ENCODE results near the gene TPRN.

Gene TPRN

DNA sequence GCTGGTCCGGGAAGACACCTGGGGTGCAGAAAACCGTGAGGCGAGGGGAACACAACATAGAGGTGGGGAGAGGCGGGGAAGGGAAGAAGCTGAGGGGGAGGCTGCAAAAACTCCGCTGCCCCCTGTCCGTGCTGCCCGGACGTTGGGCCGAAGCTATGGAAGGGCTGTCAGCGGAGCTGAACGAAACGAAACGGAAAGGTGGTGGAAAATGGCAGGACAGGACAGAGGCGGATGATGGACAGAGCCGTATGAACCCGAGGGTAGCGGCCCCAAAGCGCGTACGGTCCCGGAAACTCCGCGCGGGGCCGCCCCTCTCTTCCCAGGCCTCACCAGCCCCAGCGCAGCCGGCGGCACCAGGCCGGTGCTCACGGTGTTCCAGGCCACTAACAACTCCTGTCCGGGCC lies 12.5 kb downstream of the TPRN start:
- TF ChIP-seq TAF1 (IDR thresholded peaks at IDR 0.05; ENCODE audit: borderline replicate concordance, insufficient read depth, low read length) (no peak), FOXP2 (optimal IDR thresholded peaks at IDR 0.05; ENCODE audit: borderline replicate concordance, extremely low read depth, extremely low read length, insufficient read depth) (no peak), SIN3A (IDR thresholded peaks at IDR 0.05; ENCODE audit: borderline replicate concordance, insufficient read depth, low read length) (no peak), POLR2AphosphoS5 (IDR thresholded peaks at IDR 0.05; ENCODE audit: low read depth, low read length) (no peak)
- TF ChIP-seq, protein P1, sequence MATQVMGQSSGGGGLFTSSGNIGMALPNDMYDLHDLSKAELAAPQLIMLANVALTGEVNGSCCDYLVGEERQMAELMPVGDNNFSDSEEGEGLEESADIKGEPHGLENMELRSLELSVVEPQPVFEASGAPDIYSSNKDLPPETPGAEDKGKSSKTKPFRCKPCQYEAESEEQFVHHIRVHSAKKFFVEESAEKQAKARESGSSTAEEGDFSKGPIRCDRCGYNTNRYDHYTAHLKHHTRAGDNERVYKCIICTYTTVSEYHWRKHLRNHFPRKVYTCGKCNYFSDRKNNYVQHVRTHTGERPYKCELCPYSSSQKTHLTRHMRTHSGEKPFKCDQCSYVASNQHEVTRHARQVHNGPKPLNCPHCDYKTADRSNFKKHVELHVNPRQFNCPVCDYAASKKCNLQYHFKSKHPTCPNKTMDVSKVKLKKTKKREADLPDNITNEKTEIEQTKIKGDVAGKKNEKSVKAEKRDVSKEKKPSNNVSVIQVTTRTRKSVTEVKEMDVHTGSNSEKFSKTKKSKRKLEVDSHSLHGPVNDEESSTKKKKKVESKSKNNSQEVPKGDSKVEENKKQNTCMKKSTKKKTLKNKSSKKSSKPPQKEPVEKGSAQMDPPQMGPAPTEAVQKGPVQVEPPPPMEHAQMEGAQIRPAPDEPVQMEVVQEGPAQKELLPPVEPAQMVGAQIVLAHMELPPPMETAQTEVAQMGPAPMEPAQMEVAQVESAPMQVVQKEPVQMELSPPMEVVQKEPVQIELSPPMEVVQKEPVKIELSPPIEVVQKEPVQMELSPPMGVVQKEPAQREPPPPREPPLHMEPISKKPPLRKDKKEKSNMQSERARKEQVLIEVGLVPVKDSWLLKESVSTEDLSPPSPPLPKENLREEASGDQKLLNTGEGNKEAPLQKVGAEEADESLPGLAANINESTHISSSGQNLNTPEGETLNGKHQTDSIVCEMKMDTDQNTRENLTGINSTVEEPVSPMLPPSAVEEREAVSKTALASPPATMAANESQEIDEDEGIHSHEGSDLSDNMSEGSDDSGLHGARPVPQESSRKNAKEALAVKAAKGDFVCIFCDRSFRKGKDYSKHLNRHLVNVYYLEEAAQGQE (IDR thresholded peaks at IDR 0.05; ENCODE audit: insufficient read depth in 1 of 2, low read depth in 2 of 2, low read length in 2 of 2): no peak

DNA sequence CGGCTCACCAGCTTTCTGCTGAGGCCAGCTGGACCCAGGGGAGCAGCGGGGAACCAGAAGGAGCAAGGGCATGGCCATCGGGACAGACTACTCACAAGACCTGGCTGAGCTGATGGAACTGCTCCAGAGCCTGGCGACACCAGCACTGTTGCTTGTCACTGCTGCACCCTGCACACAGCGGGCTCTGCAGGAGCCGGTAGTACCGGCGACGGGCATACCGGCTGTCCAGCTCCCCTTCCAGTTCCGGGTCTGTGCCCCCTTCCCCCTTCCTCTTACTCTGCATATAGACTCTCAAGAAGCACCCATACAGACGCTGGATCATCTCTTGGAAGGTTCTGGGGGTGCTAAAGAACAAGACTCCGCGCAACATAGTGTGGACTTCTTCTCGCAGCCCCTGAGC lies 13.2 kb downstream of the TPRN start:
- TF ChIP-seq SIN3A (IDR thresholded peaks at IDR 0.05; ENCODE audit: borderline replicate concordance, insufficient read depth, low read length) (no peak), TAF1 (IDR thresholded peaks at IDR 0.05; ENCODE audit: borderline replicate concordance, insufficient read depth, low read length) (no peak), FOXP2 (optimal IDR thresholded peaks at IDR 0.05; ENCODE audit: borderline replicate concordance, extremely low read depth, extremely low read length, insufficient read depth) (no peak), POLR2AphosphoS5 (IDR thresholded peaks at IDR 0.05; ENCODE audit: low read depth, low read length) (no peak)
- TF ChIP-seq, protein P1 (IDR thresholded peaks at IDR 0.05; ENCODE audit: insufficient read depth in 1 of 2, low read depth in 2 of 2, low read length in 2 of 2): no peak

DNA sequence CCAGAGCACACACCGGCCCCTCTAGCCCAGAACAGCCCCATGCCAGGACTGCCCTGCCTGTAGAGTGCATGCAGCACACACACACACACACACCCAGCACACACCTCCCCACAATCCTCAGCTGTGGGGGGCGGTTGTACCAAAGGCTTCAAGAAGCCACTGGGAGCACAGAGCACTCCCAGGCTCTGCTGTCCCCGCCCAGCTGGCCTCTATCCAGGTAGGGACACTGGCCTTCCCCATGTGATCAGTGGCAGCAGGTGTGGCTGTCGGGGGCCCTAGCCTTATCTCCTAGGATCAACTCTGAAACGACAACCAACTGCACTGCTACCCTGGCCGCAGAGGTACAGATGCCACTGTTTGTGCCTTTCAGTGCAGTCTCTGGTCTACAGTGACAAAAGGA lies 14.2 kb downstream of the TPRN start:
- TF ChIP-seq TAF1 (IDR thresholded peaks at IDR 0.05; ENCODE audit: borderline replicate concordance, insufficient read depth, low read length) (no peak), FOXP2 (optimal IDR thresholded peaks at IDR 0.05; ENCODE audit: borderline replicate concordance, extremely low read depth, extremely low read length, insufficient read depth) (no peak), SIN3A (IDR thresholded peaks at IDR 0.05; ENCODE audit: borderline replicate concordance, insufficient read depth, low read length) (no peak), POLR2AphosphoS5 (IDR thresholded peaks at IDR 0.05; ENCODE audit: low read depth, low read length) (no peak)
- TF ChIP-seq, protein P1 (IDR thresholded peaks at IDR 0.05; ENCODE audit: insufficient read depth in 1 of 2, low read depth in 2 of 2, low read length in 2 of 2): no peak

DNA sequence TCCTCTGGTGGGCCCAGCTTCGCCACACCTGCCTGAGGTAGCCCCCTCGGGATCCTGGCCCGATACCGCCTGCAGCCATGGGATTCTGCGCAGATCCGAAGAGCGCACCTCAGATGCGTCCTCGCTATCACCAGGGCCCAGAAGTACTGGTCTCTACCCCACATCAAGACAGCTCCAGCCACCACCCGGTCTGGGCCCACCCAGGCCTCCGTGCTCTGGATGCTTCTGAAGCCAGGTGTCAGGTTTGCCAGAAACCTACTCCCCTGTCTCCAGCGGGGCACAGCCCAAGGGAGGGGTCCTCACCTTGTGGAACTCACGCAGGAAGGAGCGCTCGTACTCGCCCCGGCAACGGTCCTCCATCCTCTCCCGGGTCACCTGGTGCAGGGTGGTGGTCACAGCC lies 14.6 kb downstream of the TPRN start:
- TF ChIP-seq SIN3A (IDR thresholded peaks at IDR 0.05; ENCODE audit: borderline replicate concordance, insufficient read depth, low read length): no peak
- no peak for TF ChIP-seq TAF1 (IDR thresholded peaks at IDR 0.05; ENCODE audit: borderline replicate concordance, insufficient read depth, low read length)
- TF ChIP-seq POLR2AphosphoS5 (IDR thresholded peaks at IDR 0.05; ENCODE audit: low read depth, low read length): no peak
- TF ChIP-seq FOXP2 (optimal IDR thresholded peaks at IDR 0.05; ENCODE audit: borderline replicate concordance, extremely low read depth, extremely low read length, insufficient read depth): no peak
- TF ChIP-seq, protein P1 (IDR thresholded peaks at IDR 0.05; ENCODE audit: insufficient read depth in 1 of 2, low read depth in 2 of 2, low read length in 2 of 2): no peak
